ENCODE results near the gene NRCAM. TPM values are rescaled to one million over a fixed set of nuclear protein-coding genes. Genes with fewer than 3 reads are reported as not detected.
"Not testable (repeated sequence)": the region's sequence is repeated elsewhere in the genome, so short reads cannot be mapped to it uniquely, and the experiment has no call there.

NRCAM gene
- total and polyA plus RNA-seq, 10 of the 15 experiments (the other 5 are each of a cell fraction or from before 2014, with no cell fraction given): 0.30 to 2.0 (median 1.0) TPM

DNA sequence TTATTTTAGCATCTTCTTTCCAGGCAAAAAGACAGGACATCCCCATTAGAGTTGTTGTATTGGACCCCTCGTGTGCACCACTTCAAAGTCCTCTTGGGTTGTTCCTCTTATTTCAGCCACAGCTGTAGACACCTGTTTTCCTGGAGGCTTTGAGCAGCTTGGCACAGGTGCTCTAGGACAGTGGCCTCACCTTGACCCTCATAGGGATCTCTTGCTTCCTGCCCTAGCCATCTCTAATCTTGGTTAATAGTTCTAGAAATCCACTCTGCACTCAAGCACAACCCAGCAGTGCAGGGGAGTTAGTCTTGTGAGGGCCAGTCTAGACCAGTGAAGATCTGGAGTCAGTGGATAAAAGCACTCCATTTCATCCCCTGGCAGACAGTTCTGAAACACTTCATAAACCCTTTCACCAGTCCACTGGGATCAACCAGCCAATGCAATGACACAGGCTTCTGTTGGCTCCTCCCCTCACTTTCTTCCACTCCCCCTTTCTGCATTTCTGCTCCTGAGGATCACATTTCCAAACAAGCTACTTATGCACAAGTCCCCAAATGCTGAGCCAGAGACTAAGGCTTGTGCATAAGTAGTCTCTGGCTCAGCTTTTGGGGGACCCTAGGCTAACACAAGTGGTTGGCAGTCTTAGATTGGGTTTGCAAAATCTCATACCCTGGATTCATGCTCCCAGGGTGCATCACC, 194.5 kb downstream of the NRCAM start (continued):
- TF ChIP-seq, protein P1, sequence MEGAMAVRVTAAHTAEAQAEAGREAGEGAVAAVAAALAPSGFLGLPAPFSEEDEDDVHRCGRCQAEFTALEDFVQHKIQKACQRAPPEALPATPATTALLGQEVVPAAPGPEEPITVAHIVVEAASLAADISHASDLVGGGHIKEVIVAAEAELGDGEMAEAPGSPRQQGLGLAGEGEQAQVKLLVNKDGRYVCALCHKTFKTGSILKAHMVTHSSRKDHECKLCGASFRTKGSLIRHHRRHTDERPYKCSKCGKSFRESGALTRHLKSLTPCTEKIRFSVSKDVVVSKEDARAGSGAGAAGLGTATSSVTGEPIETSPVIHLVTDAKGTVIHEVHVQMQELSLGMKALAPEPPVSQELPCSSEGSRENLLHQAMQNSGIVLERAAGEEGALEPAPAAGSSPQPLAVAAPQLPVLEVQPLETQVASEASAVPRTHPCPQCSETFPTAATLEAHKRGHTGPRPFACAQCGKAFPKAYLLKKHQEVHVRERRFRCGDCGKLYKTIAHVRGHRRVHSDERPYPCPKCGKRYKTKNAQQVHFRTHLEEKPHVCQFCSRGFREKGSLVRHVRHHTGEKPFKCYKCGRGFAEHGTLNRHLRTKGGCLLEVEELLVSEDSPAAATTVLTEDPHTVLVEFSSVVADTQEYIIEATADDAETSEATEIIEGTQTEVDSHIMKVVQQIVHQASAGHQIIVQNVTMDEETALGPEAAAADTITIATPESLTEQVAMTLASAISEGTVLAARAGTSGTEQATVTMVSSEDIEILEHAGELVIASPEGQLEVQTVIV (IDR thresholded peaks at IDR 0.05; ENCODE audit: borderline replicate concordance, partially characterized antibody): no peak
- TF ChIP-seq, protein P2, sequence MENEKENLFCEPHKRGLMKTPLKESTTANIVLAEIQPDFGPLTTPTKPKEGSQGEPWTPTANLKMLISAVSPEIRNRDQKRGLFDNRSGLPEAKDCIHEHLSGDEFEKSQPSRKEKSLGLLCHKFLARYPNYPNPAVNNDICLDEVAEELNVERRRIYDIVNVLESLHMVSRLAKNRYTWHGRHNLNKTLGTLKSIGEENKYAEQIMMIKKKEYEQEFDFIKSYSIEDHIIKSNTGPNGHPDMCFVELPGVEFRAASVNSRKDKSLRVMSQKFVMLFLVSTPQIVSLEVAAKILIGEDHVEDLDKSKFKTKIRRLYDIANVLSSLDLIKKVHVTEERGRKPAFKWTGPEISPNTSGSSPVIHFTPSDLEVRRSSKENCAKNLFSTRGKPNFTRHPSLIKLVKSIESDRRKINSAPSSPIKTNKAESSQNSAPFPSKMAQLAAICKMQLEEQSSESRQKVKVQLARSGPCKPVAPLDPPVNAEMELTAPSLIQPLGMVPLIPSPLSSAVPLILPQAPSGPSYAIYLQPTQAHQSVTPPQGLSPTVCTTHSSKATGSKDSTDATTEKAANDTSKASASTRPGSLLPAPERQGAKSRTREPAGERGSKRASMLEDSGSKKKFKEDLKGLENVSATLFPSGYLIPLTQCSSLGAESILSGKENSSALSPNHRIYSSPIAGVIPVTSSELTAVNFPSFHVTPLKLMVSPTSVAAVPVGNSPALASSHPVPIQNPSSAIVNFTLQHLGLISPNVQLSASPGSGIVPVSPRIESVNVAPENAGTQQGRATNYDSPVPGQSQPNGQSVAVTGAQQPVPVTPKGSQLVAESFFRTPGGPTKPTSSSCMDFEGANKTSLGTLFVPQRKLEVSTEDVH (IDR thresholded peaks at IDR 0.05; ENCODE audit: low read depth, partially characterized antibody): no peak
- TF ChIP-seq, protein P3, sequence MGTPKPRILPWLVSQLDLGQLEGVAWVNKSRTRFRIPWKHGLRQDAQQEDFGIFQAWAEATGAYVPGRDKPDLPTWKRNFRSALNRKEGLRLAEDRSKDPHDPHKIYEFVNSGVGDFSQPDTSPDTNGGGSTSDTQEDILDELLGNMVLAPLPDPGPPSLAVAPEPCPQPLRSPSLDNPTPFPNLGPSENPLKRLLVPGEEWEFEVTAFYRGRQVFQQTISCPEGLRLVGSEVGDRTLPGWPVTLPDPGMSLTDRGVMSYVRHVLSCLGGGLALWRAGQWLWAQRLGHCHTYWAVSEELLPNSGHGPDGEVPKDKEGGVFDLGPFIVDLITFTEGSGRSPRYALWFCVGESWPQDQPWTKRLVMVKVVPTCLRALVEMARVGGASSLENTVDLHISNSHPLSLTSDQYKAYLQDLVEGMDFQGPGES (IDR thresholded peaks at IDR 0.05): no peak
- TF ChIP-seq CHD4 (IDR thresholded peaks at IDR 0.05): no peak

DNA sequence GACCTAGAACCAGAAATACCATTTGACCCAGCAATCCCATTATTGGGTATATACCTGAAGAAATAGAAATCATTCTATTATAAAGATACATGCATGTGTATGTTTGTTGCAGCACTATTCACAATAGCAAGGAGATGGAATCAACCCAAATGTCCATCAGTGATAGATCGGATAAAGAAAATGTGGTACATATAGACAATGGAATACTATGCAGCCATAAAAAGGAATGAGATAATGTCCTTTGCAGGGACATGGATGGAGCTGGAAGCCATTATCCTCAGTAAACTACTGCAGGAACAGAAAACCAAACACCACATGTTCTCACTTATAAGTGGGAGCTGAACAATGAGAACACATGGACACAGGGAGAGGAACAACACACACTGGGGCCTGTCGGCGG, 196.8 kb downstream of the NRCAM start:
- H3K27me3 ChIP-seq (replicated peaks in 1 of 2; ENCODE audit: control insufficient read depth in 2 of 2, insufficient read depth in 2 of 2, low read length in 1 of 2); H2AFZ ChIP-seq (ENCODE audit: control insufficient read depth, low read depth, low read length); intact Hi-C loops (cut with micrococcal nuclease; ENCODE audit: unreplicated experiment); in situ Hi-C loops (cut with MboI); H3K9ac ChIP-seq (ENCODE audit: control insufficient read depth, insufficient read depth, low read length); H3K9me3 ChIP-seq (replicated peaks; ENCODE audit: control insufficient read depth, insufficient read depth, low read length); H4K20me1 ChIP-seq (ENCODE audit: control insufficient read depth, insufficient read depth); BruUV-seq (replicated peaks); RAD21 ChIA-PET (ENCODE audit: unreplicated experiment); CTCF ChIA-PET; FAIRE-seq; ATAC-seq; H3K4me1 ChIP-seq (ENCODE audit: control insufficient read depth, insufficient read depth, low read length); H3K27ac ChIP-seq (ENCODE audit: control insufficient read depth, insufficient read depth); POLR2A ChIA-PET; H3K79me2 ChIP-seq (ENCODE audit: control insufficient read depth, insufficient read depth, low read length); H3K36me3 ChIP-seq (ENCODE audit: control insufficient read depth in 2 of 2, insufficient read depth in 2 of 2, low read length in 1 of 2); H3K4me2 ChIP-seq (ENCODE audit: control insufficient read depth, insufficient read depth); DNase-seq (ENCODE audit: low read depth, low spot score); H3K4me3 ChIP-seq; SMC1A ChIA-PET (ENCODE audit: uncharacterized antibody, unreplicated experiment): not testable (repeated sequence)
- WGBS (ENCODE audit: insufficient coverage, insufficient replicate concordance, low lambda C conversion rate, missing lambda C conversion rate): 73% methylated on average over 3 of the region's 3 CpGs
